OCI-LY1 (cell line): ENCODE measurements around the gene ADCY2.

Experiments used
- H2AFZ ChIP-seq: fragments of 200-600 bp; sonication (generic), shearing (Covaris generic); 2 replicates; pipeline ENCODE4 v1.6.0; 2014; ENCODE audit warnings: antibody characterized with exemption, mild to moderate bottlenecking, low read length
- H3F3A ChIP-seq: fragments of 200-600 bp; sonication (generic), shearing (Covaris generic); 2 replicates; pipeline ENCODE4 v1.6.0; 2014; ENCODE audit warnings: mild to moderate bottlenecking, antibody characterized with exemption, low read length, moderate library complexity; ENCODE audit not compliant: insufficient read depth
- H3K27ac ChIP-seq: fragments of 200-600 bp; sonication (generic); 2 replicates; pipeline ENCODE4 v1.5.1; 2014; ENCODE audit warnings: low read length, mixed run types, mild to moderate bottlenecking, low read depth; ENCODE audit not compliant: poor library complexity, severe bottlenecking
- H3K27me3 ChIP-seq: fragments of 200-600 bp; sonication (generic); 2 replicates; pipeline ENCODE4 v1.6.0; 2014; ENCODE audit warnings: antibody characterized with exemption, mild to moderate bottlenecking, low read length, moderate library complexity; ENCODE audit not compliant: insufficient read depth
- H3K36me3 ChIP-seq: fragments of 200-600 bp; sonication (generic); 2 replicates; pipeline ENCODE4 v1.6.1; 2014; ENCODE audit warnings: mild to moderate bottlenecking, antibody characterized with exemption, low read length, moderate library complexity, mixed read lengths; ENCODE audit not compliant: insufficient read depth
- H3K4me1 ChIP-seq: fragments of 200-600 bp; sonication (generic); 2 replicates; pipeline ENCODE4 v1.5.1; 2014; ENCODE audit warnings: mild to moderate bottlenecking, low read length, moderate library complexity; ENCODE audit not compliant: insufficient read depth, severe bottlenecking
- H3K4me2 ChIP-seq: fragments of 200-600 bp; sonication (generic), shearing (Covaris generic); 2 replicates; pipeline ENCODE4 v1.6.1; 2014; ENCODE audit warnings: low read length
- H3K4me3 ChIP-seq: fragments of 200-600 bp; sonication (generic); 2 replicates; pipeline ENCODE4 v1.5.1; 2014; ENCODE audit warnings: low read length, low read depth, mild to moderate bottlenecking, mixed read lengths; ENCODE audit not compliant: poor library complexity, severe bottlenecking
- H3K79me2 ChIP-seq: fragments of 200-600 bp; shearing (Covaris generic); 2 replicates; pipeline ENCODE4 v1.6.1; 2016; ENCODE audit warnings: mixed run types, low read length, mixed read lengths; ENCODE audit not compliant: insufficient read depth
- H3K9ac ChIP-seq: fragments of 200-600 bp; sonication (generic), shearing (Covaris generic); 2 replicates; pipeline ENCODE4 v1.6.1; 2014; ENCODE audit warnings: mild to moderate bottlenecking, low read length, mixed read lengths
- H3K9me2 ChIP-seq: fragments of 200-600 bp; sonication (generic), shearing (Covaris generic); 2 replicates; pipeline ENCODE4 v1.6.1; 2014; ENCODE audit warnings: low read depth, mild to moderate bottlenecking, low read length, mixed read lengths
- H3K9me3 ChIP-seq: fragments of 200-600 bp; shearing (Covaris generic); 2 replicates; pipeline ENCODE4 v1.6.1; 2014; ENCODE audit warnings: low read length, mixed read lengths
- H4K20me1 ChIP-seq: fragments of 200-600 bp; sonication (generic), shearing (Covaris generic); 2 replicates; pipeline ENCODE4 v1.6.0; 2016; ENCODE audit warnings: mild to moderate bottlenecking, low read length; ENCODE audit not compliant: insufficient read depth
- CTCF ChIP-seq: fragments of 200-600 bp; sonication (generic), shearing (Covaris generic); IDR thresholded peaks from 2 replicates; pipeline ENCODE4 v1.5.1; 2017; ENCODE audit warnings: mild to moderate bottlenecking, antibody characterized with exemption, low read length, moderate library complexity, mixed read lengths
- EZH2 ChIP-seq: fragments of 200-600 bp; sonication (generic), shearing (Covaris generic); IDR thresholded peaks from 2 replicates; pipeline ENCODE4 v1.8.0; 2017; ENCODE audit warnings: borderline replicate concordance, mixed run types, mild to moderate bottlenecking, antibody characterized with exemption, low read length, moderate library complexity, mixed read lengths

ADCY2 gene

GRCh38 chr5:7625740-7626139, 229.8 kb downstream of the ADCY2 start:
- no peaks in the 10 kb centered on the region for H3K79me2 ChIP-seq
- no peak overlapping the region for H3K4me2 ChIP-seq
- H4K20me1 ChIP-seq = no peaks in the 10 kb centered on the region
- no peak overlapping the region for H2AFZ ChIP-seq
- H3K4me1 ChIP-seq = no peaks in the 10 kb centered on the region
- H3K9ac ChIP-seq = no peak overlapping the region
- no peak for TF ChIP-seq CTCF
- no peak overlapping the region for H3K27ac ChIP-seq
- H3F3A ChIP-seq = no peaks in the 10 kb centered on the region
- no peaks in the 10 kb centered on the region for H3K36me3 ChIP-seq
- H3K9me3 ChIP-seq = no peaks in the 10 kb centered on the region
- no peaks in the 10 kb centered on the region for H3K27me3 ChIP-seq
- no peak overlapping the region for H3K4me3 ChIP-seq
- no peaks in the 10 kb centered on the region for H3K9me2 ChIP-seq

GRCh38 chr5:7628248-7628647, 232.3 kb downstream of the ADCY2 start:
- no peaks in the 10 kb centered on the region for H3F3A ChIP-seq
- H3K79me2 ChIP-seq = no peaks in the 10 kb centered on the region
- H3K27ac ChIP-seq = no peak overlapping the region
- no peak overlapping the region for H3K4me2 ChIP-seq
- H3K4me1 ChIP-seq = no peaks in the 10 kb centered on the region
- no peak overlapping the region for H3K4me3 ChIP-seq
- no peaks in the 10 kb centered on the region for H4K20me1 ChIP-seq
- H3K36me3 ChIP-seq = no peaks in the 10 kb centered on the region
- TF ChIP-seq EZH2 (no peak), CTCF (no peak)
- H3K9me2 ChIP-seq = no peaks in the 10 kb centered on the region
- no peaks in the 10 kb centered on the region for H3K27me3 ChIP-seq
- no peak overlapping the region for H2AFZ ChIP-seq
- H3K9me3 ChIP-seq = no peaks in the 10 kb centered on the region
- no peak overlapping the region for H3K9ac ChIP-seq

- Histone ChIP-seq H3F3A (no peaks in the 10 kb centered on the region), H3K9ac (no peak overlapping the region), H3K9me2 (no peaks in the 10 kb centered on the region), H3K27ac (no peak overlapping the region), H2AFZ (no peak overlapping the region), H4K20me1 (no peaks in the 10 kb centered on the region), H3K4me1 (no peaks in the 10 kb centered on the region), H3K36me3 (no peaks in the 10 kb centered on the region), H3K4me3 (no peak overlapping the region), H3K4me2 (no peak overlapping the region), H3K27me3 (no peaks in the 10 kb centered on the region), H3K9me3 (no peaks in the 10 kb centered on the region), H3K79me2 (no peaks in the 10 kb centered on the region)
- no peak for TF ChIP-seq EZH2
- TF ChIP-seq CTCF = no peak
Observed at GRCh38 chr5:7628820-7629219, 232.9 kb downstream of the ADCY2 start.
